Neural progenitor cell (in vitro differentiated cells): ENCODE measurements around the gene SENP1. TPM values are rescaled to one million over a fixed set of nuclear protein-coding genes. Genes with fewer than 3 reads are reported as not detected.

Source experiments
- DNase-seq: peaks from one replicate; pipeline ENCODE4 v3.0.0-alpha.2; 2016; ENCODE audit warnings: low spot score
- H2AFZ ChIP-seq: fragments of 200-600 bp; sonication (generic); replicated peaks from 2 replicates; pipeline ENCODE4 v1.6.1; 2016; ENCODE audit warnings: antibody characterized with exemption
- H3F3A ChIP-seq: fragments of 200-600 bp; sonication (generic); 2 replicates; pipeline ENCODE4 v1.6.1; 2016; ENCODE audit warnings: antibody characterized with exemption, low read depth
- H3K27ac ChIP-seq: fragments of 200-600 bp; sonication (generic); 2 replicates; pipeline ENCODE4 v1.5.1; 2016; ENCODE audit warnings: mild to moderate bottlenecking
- H3K27me3 ChIP-seq: fragments of 200-600 bp; sonication (generic); 2 replicates; pipeline ENCODE4 v1.6.1; 2016; ENCODE audit warnings: mild to moderate bottlenecking, moderate library complexity
- H3K36me3 ChIP-seq: fragments of 200-600 bp; sonication (generic); 2 replicates; pipeline ENCODE4 v1.5.1; 2016
- H3K4me1 ChIP-seq: fragments of 200-600 bp; sonication (generic); 2 replicates; pipeline ENCODE4 v1.6.1; 2016; ENCODE audit warnings: mixed run types
- H3K4me2 ChIP-seq: fragments of 200-600 bp; sonication (generic); 2 replicates; pipeline ENCODE4 v1.6.1; 2016
- H3K4me3 ChIP-seq: fragments of 200-600 bp; sonication (generic); 2 replicates; pipeline ENCODE4 v1.5.1; 2016
- H3K79me2 ChIP-seq: fragments of 200-600 bp; sonication (generic); 2 replicates; pipeline ENCODE4 v1.6.1; 2016; ENCODE audit warnings: low read depth
- H3K9ac ChIP-seq: fragments of 200-600 bp; sonication (generic); 2 replicates; pipeline ENCODE4 v1.6.1; 2016
- H3K9me3 ChIP-seq: fragments of 200-600 bp; sonication (generic); 2 replicates; pipeline ENCODE4 v1.5.1; 2016; ENCODE audit warnings: low read depth
- H4K20me1 ChIP-seq: fragments of 200-600 bp; sonication (generic); 2 replicates; pipeline ENCODE4 v1.6.1; 2016; ENCODE audit warnings: low read depth
- H3K27ac Mint-ChIP-seq: 3 replicates; pipeline ENCODE4 v1.8.0; 2021; ENCODE audit warnings: mixed read lengths
- H3K27me3 Mint-ChIP-seq: 2 replicates; pipeline ENCODE4 v1.8.0; 2022; ENCODE audit warnings: low read depth, mild to moderate bottlenecking, inconsistent platforms, moderate library complexity, mixed read lengths; ENCODE audit not compliant: insufficient read depth
- H3K36me3 Mint-ChIP-seq: 3 replicates; pipeline ENCODE4 v1.8.0; 2021; ENCODE audit warnings: mixed read lengths
- H3K4me1 Mint-ChIP-seq: 3 replicates; pipeline ENCODE4 v1.8.0; 2021; ENCODE audit warnings: mixed read lengths
- H3K4me3 Mint-ChIP-seq: 3 replicates; pipeline ENCODE4 v1.8.0; 2021; ENCODE audit warnings: mild to moderate bottlenecking, moderate library complexity, mixed read lengths
- H3K9me3 Mint-ChIP-seq: 3 replicates; pipeline ENCODE4 v1.8.0; 2020; ENCODE audit warnings: mixed read lengths
- EZH2 ChIP-seq: fragments of 200-600 bp; sonication (generic); IDR thresholded peaks from 2 replicates; pipeline ENCODE4 v1.6.1; 2017; ENCODE audit warnings: antibody characterized with exemption, mild to moderate bottlenecking, moderate library complexity
- EZH2phosphoT487 ChIP-seq: fragments of 200-600 bp; sonication (generic); IDR thresholded peaks from 2 replicates; pipeline ENCODE4 v1.6.1; 2017; ENCODE audit warnings: antibody characterized with exemption
- total RNA-seq: library from RNA; depleted of rRNA; stranded (reverse); fragments of >200 nt; gene quantifications from 2 replicates; pipeline ENCODE4 v1.2.3, GENCODE V29; 2015; ENCODE audit warnings: low replicate concordance
- TF ChIP-seq, protein P1 (sequence below): fragments of 200-600 bp; sonication (generic); IDR thresholded peaks from 2 replicates; pipeline ENCODE4 v1.5.1; 2017; ENCODE audit warnings: antibody characterized with exemption, mild to moderate bottlenecking

The SENP1 gene
- total RNA-seq, 1 donor from 2014 or later = 89.9 TPM

DNA sequence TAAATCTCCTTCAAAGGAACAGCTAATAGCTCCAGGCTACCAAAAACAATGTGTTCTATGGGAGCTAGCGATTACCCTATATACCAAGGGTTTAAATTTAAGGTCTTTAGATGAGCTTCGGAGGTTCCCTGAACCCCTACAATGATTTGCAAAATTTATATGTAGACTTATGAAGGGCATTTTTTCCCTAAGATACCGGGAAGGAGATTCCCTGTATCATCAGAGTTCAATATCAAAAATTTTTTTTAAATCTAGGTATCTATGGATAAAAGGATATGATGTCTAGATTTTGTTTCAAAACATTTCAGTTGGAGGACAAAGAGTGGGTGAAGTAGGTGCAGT is 83.7 kb downstream of the SENP1 start:
- Histone ChIP-seq H3K4me1 (peaks cover 58% of the 10 kb centered on the region), H4K20me1 (no peaks in the 10 kb centered on the region), H3K4me2 (peak overlapping the region; percentile 75), H3K27ac (no peak overlapping the region), H2AFZ (no peak overlapping the region), H3K79me2 (no peaks in the 10 kb centered on the region), H3K36me3 (no peaks in the 10 kb centered on the region), H3K9ac (no peak overlapping the region), H3K27me3 (peaks cover 83% of the 10 kb centered on the region), H3K4me3 (peak overlapping the region; percentile 14), H3K9me3 (no peaks in the 10 kb centered on the region), H3F3A (peaks cover 54% of the 10 kb centered on the region)
- DNase-seq = no peak
- Mint-ChIP-seq H3K4me3 (peak overlapping the region; percentile 3), H3K27me3 (no peaks in the 10 kb centered on the region), H3K27ac (peak overlapping the region; percentile 34), H3K4me1 (peaks cover 55% of the 10 kb centered on the region), H3K9me3 (no peaks in the 10 kb centered on the region), H3K36me3 (no peaks in the 10 kb centered on the region)
- no peak for TF ChIP-seq EZH2phosphoT487
- no peak for TF ChIP-seq EZH2
- TF ChIP-seq, protein P1, sequence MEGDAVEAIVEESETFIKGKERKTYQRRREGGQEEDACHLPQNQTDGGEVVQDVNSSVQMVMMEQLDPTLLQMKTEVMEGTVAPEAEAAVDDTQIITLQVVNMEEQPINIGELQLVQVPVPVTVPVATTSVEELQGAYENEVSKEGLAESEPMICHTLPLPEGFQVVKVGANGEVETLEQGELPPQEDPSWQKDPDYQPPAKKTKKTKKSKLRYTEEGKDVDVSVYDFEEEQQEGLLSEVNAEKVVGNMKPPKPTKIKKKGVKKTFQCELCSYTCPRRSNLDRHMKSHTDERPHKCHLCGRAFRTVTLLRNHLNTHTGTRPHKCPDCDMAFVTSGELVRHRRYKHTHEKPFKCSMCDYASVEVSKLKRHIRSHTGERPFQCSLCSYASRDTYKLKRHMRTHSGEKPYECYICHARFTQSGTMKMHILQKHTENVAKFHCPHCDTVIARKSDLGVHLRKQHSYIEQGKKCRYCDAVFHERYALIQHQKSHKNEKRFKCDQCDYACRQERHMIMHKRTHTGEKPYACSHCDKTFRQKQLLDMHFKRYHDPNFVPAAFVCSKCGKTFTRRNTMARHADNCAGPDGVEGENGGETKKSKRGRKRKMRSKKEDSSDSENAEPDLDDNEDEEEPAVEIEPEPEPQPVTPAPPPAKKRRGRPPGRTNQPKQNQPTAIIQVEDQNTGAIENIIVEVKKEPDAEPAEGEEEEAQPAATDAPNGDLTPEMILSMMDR = no peak

DNA sequence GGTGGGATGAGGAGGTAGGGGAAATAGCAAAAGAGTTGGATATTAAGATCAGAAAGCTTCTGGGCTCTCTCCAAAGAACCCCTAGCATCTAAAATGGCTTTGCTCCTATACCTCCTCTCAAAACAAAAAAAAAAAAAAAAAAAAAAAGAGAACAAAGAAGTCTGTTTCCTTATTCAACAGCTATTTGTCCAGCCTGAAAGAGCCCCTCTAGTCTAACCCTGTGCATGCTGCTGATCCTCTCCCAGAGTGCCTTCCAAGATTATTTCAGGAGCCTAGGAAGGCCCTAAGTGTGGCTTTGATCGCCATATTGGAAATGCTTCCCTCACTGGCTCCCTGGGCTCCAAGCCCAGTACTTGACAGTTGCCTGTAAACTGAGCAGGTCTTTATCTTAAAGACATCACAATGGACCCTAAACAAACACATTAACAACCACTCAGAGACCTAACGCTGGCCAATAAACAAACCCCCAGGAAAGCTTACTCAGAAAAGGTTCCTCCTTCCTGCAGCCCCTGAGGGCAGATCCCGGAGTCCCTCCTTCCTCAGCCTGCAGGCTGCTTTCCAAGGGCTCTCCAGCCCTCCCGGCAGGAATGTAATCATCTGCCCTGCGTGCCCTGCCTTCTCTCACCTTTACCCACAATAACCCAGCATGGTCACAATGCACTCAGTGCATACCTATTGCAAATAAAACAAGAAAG is 84.2 kb downstream of the SENP1 start:
- Histone ChIP-seq H3K9me3 (no peaks in the 10 kb centered on the region), H3K27me3 (peaks cover 87% of the 10 kb centered on the region), H3K4me3 (peak overlapping the region; percentile 14), H3K4me1 (peaks cover 58% of the 10 kb centered on the region), H3K9ac (no peak overlapping the region), H3F3A (peaks cover 48% of the 10 kb centered on the region), H3K79me2 (no peaks in the 10 kb centered on the region), H4K20me1 (no peaks in the 10 kb centered on the region), H3K36me3 (no peaks in the 10 kb centered on the region), H3K4me2 (peak overlapping the region; percentile 75), H2AFZ (peak overlapping the region; percentile 96), H3K27ac (peak overlapping the region; percentile 41)
- H3K27me3 Mint-ChIP-seq = no peaks in the 10 kb centered on the region
- H3K36me3 Mint-ChIP-seq = no peaks in the 10 kb centered on the region
- peak overlapping the region; percentile 34 for H3K27ac Mint-ChIP-seq
- H3K9me3 Mint-ChIP-seq = no peaks in the 10 kb centered on the region
- peak; percentile 60 for DNase-seq
- peak overlapping the region; percentile 3 for H3K4me3 Mint-ChIP-seq
- TF ChIP-seq EZH2 = no peak
- peaks cover 55% of the 10 kb centered on the region for H3K4me1 Mint-ChIP-seq

- H3K9me3 ChIP-seq = no peaks in the 10 kb centered on the region
- H3K27ac ChIP-seq = no peak overlapping the region
- H3K4me1 ChIP-seq = peaks cover 50% of the 10 kb centered on the region
- H3K79me2 ChIP-seq = no peaks in the 10 kb centered on the region
- H3K4me2 ChIP-seq = no peak overlapping the region
- H2AFZ ChIP-seq = no peak overlapping the region
- TF ChIP-seq, protein P1 = no peak
- TF ChIP-seq EZH2 = no peak
- no peak for TF ChIP-seq EZH2phosphoT487
- DNase-seq = no peak
- Mint-ChIP-seq H3K27me3 (no peaks in the 10 kb centered on the region), H3K27ac (no peak overlapping the region), H3K36me3 (no peaks in the 10 kb centered on the region), H3K4me1 (peaks cover 44% of the 10 kb centered on the region), H3K9me3 (no peaks in the 10 kb centered on the region), H3K4me3 (no peak overlapping the region)
- H3K9ac ChIP-seq = no peak overlapping the region
- no peaks in the 10 kb centered on the region for H4K20me1 ChIP-seq
- H3K4me3 ChIP-seq = no peak overlapping the region
- H3F3A ChIP-seq = peaks cover 43% of the 10 kb centered on the region
- no peaks in the 10 kb centered on the region for H3K36me3 ChIP-seq
- H3K27me3 ChIP-seq = peaks cover 87% of the 10 kb centered on the region
Measured at GRCh38 chr12:48019639-48020265, 86.1 kb downstream of the SENP1 start.

DNA sequence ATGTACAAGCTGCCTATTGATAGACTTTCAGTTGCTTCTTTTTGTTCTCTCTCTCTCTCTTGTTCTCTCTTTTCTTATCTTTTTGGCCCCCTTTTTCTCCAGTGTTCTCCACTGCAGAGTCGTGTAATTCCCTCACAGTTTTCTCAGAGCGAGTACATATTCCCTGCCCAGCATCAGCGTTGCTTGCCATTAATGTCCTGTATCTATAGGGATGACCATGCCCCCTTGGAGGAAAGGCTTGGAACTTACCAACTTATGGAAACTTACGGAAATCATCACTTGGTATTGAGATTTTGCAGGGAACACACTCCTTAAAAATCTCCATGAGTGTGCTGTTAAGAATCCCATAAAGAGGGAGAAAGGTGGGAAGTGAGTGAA is 87.3 kb downstream of the SENP1 start:
- peaks cover 42% of the 10 kb centered on the region for H3K4me1 ChIP-seq
- Mint-ChIP-seq H3K4me3 (no peak overlapping the region), H3K27ac (no peak overlapping the region), H3K4me1 (peaks cover 36% of the 10 kb centered on the region), H3K36me3 (no peaks in the 10 kb centered on the region), H3K27me3 (no peaks in the 10 kb centered on the region), H3K9me3 (no peaks in the 10 kb centered on the region)
- no peak overlapping the region for H3K9ac ChIP-seq
- DNase-seq = no peak
- no peaks in the 10 kb centered on the region for H4K20me1 ChIP-seq
- TF ChIP-seq EZH2 = no peak
- TF ChIP-seq, protein P1 = no peak
- H3K9me3 ChIP-seq = no peaks in the 10 kb centered on the region
- no peak overlapping the region for H3K27ac ChIP-seq
- H3K79me2 ChIP-seq = no peaks in the 10 kb centered on the region
- no peak overlapping the region for H3K4me2 ChIP-seq
- peaks cover 87% of the 10 kb centered on the region for H3K27me3 ChIP-seq
- H3K4me3 ChIP-seq = no peak overlapping the region
- H3F3A ChIP-seq = peaks cover 31% of the 10 kb centered on the region
- no peak overlapping the region for H2AFZ ChIP-seq
- H3K36me3 ChIP-seq = no peaks in the 10 kb centered on the region
